Karpas-422 (cell line): ENCODE results near the gene NUF2. TPM values are rescaled to one million over a fixed set of nuclear protein-coding genes. Genes with fewer than 3 reads are reported as not detected.
"Not testable (repeated sequence)": the region's sequence is repeated elsewhere in the genome, so short reads cannot be mapped to it uniquely, and the experiment has no call there.

Source experiments
- DNase-seq: peaks from one replicate; pipeline ENCODE4 v3.0.0-alpha.2; 2015
- H2AFZ ChIP-seq: fragments of 200-600 bp; sonication (generic); 2 replicates; pipeline ENCODE4 v1.6.1; 2014; ENCODE audit warnings: antibody characterized with exemption, low read length, mixed read lengths
- H3K27ac ChIP-seq: fragments of 200-600 bp; sonication (generic); 2 replicates; pipeline ENCODE4 v1.5.1; 2014; ENCODE audit warnings: mild to moderate bottlenecking, low read length, moderate library complexity
- H3K27me3 ChIP-seq: fragments of 200-600 bp; sonication (generic); 2 replicates; pipeline ENCODE4 v1.6.1; 2014; ENCODE audit warnings: low read length, mixed read lengths
- H3K36me3 ChIP-seq: fragments of 200-600 bp; sonication (generic); 2 replicates; pipeline ENCODE4 v1.6.1; 2014; ENCODE audit warnings: low read length, mixed read lengths; ENCODE audit not compliant: insufficient read depth
- H3K4me1 ChIP-seq: fragments of 200-600 bp; sonication (generic); 2 replicates; pipeline ENCODE4 v1.6.1; 2014; ENCODE audit warnings: mild to moderate bottlenecking, low read length, mixed read lengths
- H3K4me2 ChIP-seq: fragments of 200-600 bp; sonication (generic); 2 replicates; pipeline ENCODE4 v1.6.1; 2014; ENCODE audit warnings: low read length, low read depth, mild to moderate bottlenecking; ENCODE audit not compliant: poor library complexity, severe bottlenecking
- H3K4me3 ChIP-seq: fragments of 200-600 bp; sonication (generic); 2 replicates; pipeline ENCODE4 v1.5.1; 2014; ENCODE audit warnings: mild to moderate bottlenecking, antibody characterized with exemption, low read length, mixed read lengths
- H3K79me2 ChIP-seq: fragments of 200-600 bp; sonication (generic); 2 replicates; pipeline ENCODE4 v1.6.1; 2014; ENCODE audit warnings: mild to moderate bottlenecking, low read length, mixed read lengths
- H3K9ac ChIP-seq: fragments of 200-600 bp; sonication (generic); 2 replicates; pipeline ENCODE4 v1.6.0; 2014; ENCODE audit warnings: low read length
- H3K9me2 ChIP-seq: fragments of 200-600 bp; sonication (generic), shearing (Covaris generic); replicated peaks from 2 replicates; pipeline ENCODE4 v1.6.0; 2014; ENCODE audit warnings: mild to moderate bottlenecking, low read length, moderate library complexity; ENCODE audit not compliant: insufficient read depth
- H3K9me3 ChIP-seq: fragments of 300-700, 200-600 bp; sonication (generic); 2 replicates; pipeline ENCODE4 v1.6.1; 2014; ENCODE audit warnings: low read length, mixed read lengths
- H4K20me1 ChIP-seq: fragments of 200-600 bp; sonication (generic); 2 replicates; pipeline ENCODE4 v1.6.1; 2014; ENCODE audit warnings: mild to moderate bottlenecking, antibody characterized with exemption, low read length, low read depth; ENCODE audit not compliant: insufficient read depth
- total RNA-seq: library from RNA; depleted of rRNA; stranded (reverse); fragments of >200 nt; shearing (Covaris generic); gene quantifications from 2 replicates; pipeline ENCODE4 v1.2.3, GENCODE V29; 2014; ENCODE audit warnings: low replicate concordance

The NUF2 gene
- total RNA-seq, 1 experiment from 2014 or later, result 91.7 TPM

GRCh38 chr1:163307479-163308171, 14.1 kb upstream of the NUF2 start:
- H3K9ac ChIP-seq, result no peak overlapping the region
- DNase-seq, result no peak
- no peaks in the 10 kb centered on the region for H3K9me3 ChIP-seq
- no peaks in the 10 kb centered on the region for H3K27me3 ChIP-seq
- no peaks in the 10 kb centered on the region for H4K20me1 ChIP-seq
- H3K4me3 ChIP-seq, result no peak overlapping the region
- peaks cover 83% of the 10 kb centered on the region for H3K4me1 ChIP-seq
- H3K27ac ChIP-seq, result peak overlapping the region; percentile 99
- H3K79me2 ChIP-seq, result no peaks in the 10 kb centered on the region
- H3K4me2 ChIP-seq, result no peak overlapping the region
- no peaks in the 10 kb centered on the region for H3K9me2 ChIP-seq
- no peak overlapping the region for H2AFZ ChIP-seq
- H3K36me3 ChIP-seq, result peaks cover 35% of the 10 kb centered on the region

GRCh38 chr1:163308811-163309210, 12.9 kb upstream of the NUF2 start:
- Histone ChIP-seq H3K4me3 (no peak overlapping the region), H3K27me3 (no peaks in the 10 kb centered on the region), H4K20me1 (no peaks in the 10 kb centered on the region), H3K4me1 (peaks cover 79% of the 10 kb centered on the region), H3K36me3 (peaks cover 45% of the 10 kb centered on the region), H3K9ac (no peak overlapping the region), H3K79me2 (no peaks in the 10 kb centered on the region), H3K4me2 (no peak overlapping the region), H3K9me2 (no peaks in the 10 kb centered on the region), H3K27ac (peak overlapping the region; percentile 46; the same call in 1 of the 2 replicates), H3K9me3 (no peaks in the 10 kb centered on the region), H2AFZ (no peak overlapping the region)
- no peak for DNase-seq

- H3K27me3 ChIP-seq, result no peaks in the 10 kb centered on the region
- H3K9ac ChIP-seq, result peak overlapping the region; percentile 21; the same call in 1 of the 2 replicates
- H4K20me1 ChIP-seq, result no peaks in the 10 kb centered on the region
- H3K4me1 ChIP-seq, result peaks cover 59% of the 10 kb centered on the region
- peaks cover 33% of the 10 kb centered on the region for H3K79me2 ChIP-seq
- peak overlapping the region; percentile 66 for H3K27ac ChIP-seq
- DNase-seq, result peak; percentile 83
- no peaks in the 10 kb centered on the region for H3K9me2 ChIP-seq
- H3K36me3 ChIP-seq, result peaks cover 58% of the 10 kb centered on the region
- H3K4me3 ChIP-seq, result no peak overlapping the region
- no peaks in the 10 kb centered on the region for H3K9me3 ChIP-seq
- H3K4me2 ChIP-seq, result peak overlapping the region; percentile 42
- no peak overlapping the region for H2AFZ ChIP-seq
Measured at GRCh38 chr1:163315773-163316374, 5.9 kb upstream of the NUF2 start.

- no peaks in the 10 kb centered on the region for H3K9me3 ChIP-seq
- peak; percentile 59 for DNase-seq
- no peaks in the 10 kb centered on the region for H3K9me2 ChIP-seq
- no peaks in the 10 kb centered on the region for H3K27me3 ChIP-seq
- peak overlapping the region; percentile 78 for H3K9ac ChIP-seq
- peak overlapping the region; percentile 82 for H3K27ac ChIP-seq
- H3K79me2 ChIP-seq, result peaks cover 63% of the 10 kb centered on the region
- peak overlapping the region; percentile 76 for H3K4me3 ChIP-seq
- H3K4me2 ChIP-seq, result peak overlapping the region; percentile 91
- H4K20me1 ChIP-seq, result no peaks in the 10 kb centered on the region
- H3K36me3 ChIP-seq, result peaks cover 45% of the 10 kb centered on the region
- H3K4me1 ChIP-seq, result peaks cover 40% of the 10 kb centered on the region
- no peak overlapping the region for H2AFZ ChIP-seq
Measured at GRCh38 chr1:163320891-163321290, 863 bp upstream of the NUF2 start.

GRCh38 chr1:163323339-163323738, 1.6 kb downstream of the NUF2 start:
- not testable (repeated sequence) for H3K9me3 ChIP-seq, H4K20me1 ChIP-seq, H3K27me3 ChIP-seq, H2AFZ ChIP-seq, H3K9me2 ChIP-seq, DNase-seq
- H3K79me2 ChIP-seq, result peaks cover 86% of the 10 kb centered on the region
- peak overlapping the region; percentile 83 for H3K9ac ChIP-seq
- peaks cover 37% of the 10 kb centered on the region for H3K4me1 ChIP-seq
- H3K36me3 ChIP-seq, result peaks cover 53% of the 10 kb centered on the region
- peak overlapping the region; percentile 76 for H3K4me3 ChIP-seq
- peak overlapping the region; percentile 92 for H3K4me2 ChIP-seq
- peak overlapping the region; percentile 90 for H3K27ac ChIP-seq

GRCh38 chr1:163331116-163331515, 9.4 kb downstream of the NUF2 start:
- no peaks in the 10 kb centered on the region for H3K4me1 ChIP-seq
- no peak overlapping the region for H3K27ac ChIP-seq
- H3K9me3 ChIP-seq, result peaks cover 16% of the 10 kb centered on the region
- no peak overlapping the region for H3K4me3 ChIP-seq
- H3K36me3 ChIP-seq, result peaks cover 95% of the 10 kb centered on the region
- DNase-seq, result no peak
- no peak overlapping the region for H3K9ac ChIP-seq
- H3K27me3 ChIP-seq, result no peaks in the 10 kb centered on the region
- H2AFZ ChIP-seq, result no peak overlapping the region
- H3K79me2 ChIP-seq, result peaks cover 85% of the 10 kb centered on the region
- H4K20me1 ChIP-seq, result no peaks in the 10 kb centered on the region
- no peak overlapping the region for H3K4me2 ChIP-seq
- no peaks in the 10 kb centered on the region for H3K9me2 ChIP-seq

GRCh38 chr1:163335216-163335615, 13.5 kb downstream of the NUF2 start:
- Histone ChIP-seq H3K36me3 (peaks cover 97% of the 10 kb centered on the region), H4K20me1 (no peaks in the 10 kb centered on the region)

GRCh38 chr1:163337631-163338030, 15.9 kb downstream of the NUF2 start:
- no peaks in the 10 kb centered on the region for H3K4me1 ChIP-seq
- no peak overlapping the region for H3K4me2 ChIP-seq
- H3K27me3 ChIP-seq, result no peaks in the 10 kb centered on the region
- no peak overlapping the region for H3K27ac ChIP-seq
- H3K9ac ChIP-seq, result no peak overlapping the region
- no peaks in the 10 kb centered on the region for H3K9me2 ChIP-seq
- DNase-seq, result no peak
- H3K9me3 ChIP-seq, result no peaks in the 10 kb centered on the region
- no peak overlapping the region for H3K4me3 ChIP-seq
- H2AFZ ChIP-seq, result no peak overlapping the region
- peaks cover 41% of the 10 kb centered on the region for H3K79me2 ChIP-seq
- peaks cover 89% of the 10 kb centered on the region for H3K36me3 ChIP-seq
- H4K20me1 ChIP-seq, result no peaks in the 10 kb centered on the region

More at GRCh38 chr1:163335216-163335615, 13.5 kb downstream of the NUF2 start:
- no peaks in the 10 kb centered on the region for H3K27me3 ChIP-seq
- H3K9ac ChIP-seq, result no peak overlapping the region
- peaks cover 65% of the 10 kb centered on the region for H3K79me2 ChIP-seq
- H2AFZ ChIP-seq, result no peak overlapping the region
- peaks cover 9% of the 10 kb centered on the region; the same call in 1 of the 2 replicates for H3K9me3 ChIP-seq
- H3K4me3 ChIP-seq, result no peak overlapping the region
- H3K27ac ChIP-seq, result no peak overlapping the region
- H3K4me2 ChIP-seq, result no peak overlapping the region
- no peaks in the 10 kb centered on the region for H3K9me2 ChIP-seq
- no peak for DNase-seq
- H3K4me1 ChIP-seq, result no peaks in the 10 kb centered on the region
